HG03095 (cell line): ENCODE data around the gene IMMP2L.

Experiments used
- ATAC-seq: cut with Tn5 transposase; IDR thresholded peaks from one replicate; pipeline ENCODE4 v1.9.1; 2021; ENCODE audit warnings: moderate library complexity; ENCODE audit not compliant: unreplicated experiment

The IMMP2L gene

GRCh38 chr7:111113263-111114017 is 448.9 kb downstream of the IMMP2L start:
- ATAC-seq = no peak

GRCh38 chr7:111112439-111112838 is 449.9 kb downstream of the IMMP2L start:
- no peak for ATAC-seq

GRCh38 chr7:111108496-111108895 is 453.8 kb downstream of the IMMP2L start:
- no peak for ATAC-seq

- no peak for ATAC-seq
Measured at GRCh38 chr7:111108000-111108399, 454.3 kb downstream of the IMMP2L start.

- ATAC-seq = no peak
Measured at GRCh38 chr7:111107579-111107978, 454.7 kb downstream of the IMMP2L start.

- no peak for ATAC-seq
Measured at GRCh38 chr7:111105269-111105668, 457.0 kb downstream of the IMMP2L start.

GRCh38 chr7:111104710-111105109 is 457.6 kb downstream of the IMMP2L start:
- ATAC-seq = no peak

- peak; percentile 61 for ATAC-seq
Measured at GRCh38 chr7:111103678-111104274, 458.5 kb downstream of the IMMP2L start.

- ATAC-seq = no peak
Measured at GRCh38 chr7:111103136-111103535, 459.2 kb downstream of the IMMP2L start.

- ATAC-seq = no peak
Measured at GRCh38 chr7:111101856-111102646, 460.2 kb downstream of the IMMP2L start.

- ATAC-seq = no peak
Measured at GRCh38 chr7:111098926-111099250, 463.4 kb downstream of the IMMP2L start.

GRCh38 chr7:111098011-111098925 is 464.0 kb downstream of the IMMP2L start:
- no peak for ATAC-seq

- ATAC-seq = no peak
Measured at GRCh38 chr7:111096997-111097396, 465.3 kb downstream of the IMMP2L start.

- ATAC-seq = no peak
Measured at GRCh38 chr7:111094419-111094818, 467.9 kb downstream of the IMMP2L start.

- no peak for ATAC-seq
Measured at GRCh38 chr7:111093496-111093895, 468.8 kb downstream of the IMMP2L start.

GRCh38 chr7:111092406-111093236 is 469.7 kb downstream of the IMMP2L start:
- ATAC-seq = peak; percentile 62

GRCh38 chr7:111091593-111092358 is 470.5 kb downstream of the IMMP2L start:
- no peak for ATAC-seq

- ATAC-seq = no peak
Measured at GRCh38 chr7:111090846-111091245, 471.4 kb downstream of the IMMP2L start, which contains the start of gene LRRN3. Gene LRRN3 (plus strand): TSS chr7:111091127. CDS start chr7:111122773, 31,646 bp downstream.

GRCh38 chr7:111089822-111090426 is 472.4 kb downstream of the IMMP2L start:
- no peak for ATAC-seq
